Large intestine (tissue), 3 donors: Measurements from ENCODE around the gene TMPRSS12. TPM values are rescaled to one million over a fixed set of nuclear protein-coding genes. Genes with fewer than 3 reads are reported as not detected.
"Not testable (repeated sequence)": the region's sequence is repeated elsewhere in the genome, so short reads cannot be mapped to it uniquely, and the experiment has no call there.

Source experiments
- DNase-seq, 2 donors: peaks; one replicate each; pipeline versions ENCODE4 v3.0.0 to v3.0.0-alpha.2; 2013
- H3K27ac ChIP-seq: one replicate; pipeline ENCODE4 v1.5.1; 2013; ENCODE audit warnings: low read length
- H3K27me3 ChIP-seq: 2 replicates; pipeline ENCODE4 v1.6.1; 2013; ENCODE audit warnings: low read length; ENCODE audit not compliant: control insufficient read depth, insufficient read depth
- H3K36me3 ChIP-seq: 2 replicates; pipeline ENCODE4 v1.6.1; 2013; ENCODE audit warnings: low read length; ENCODE audit not compliant: control insufficient read depth, insufficient read depth
- H3K4me1 ChIP-seq: one replicate; pipeline ENCODE4 v1.6.1; 2013; ENCODE audit warnings: low read length; ENCODE audit not compliant: control insufficient read depth, insufficient read depth
- H3K4me3 ChIP-seq: one replicate; pipeline ENCODE4 v1.5.1; 2013; ENCODE audit warnings: low read length
- H3K9me3 ChIP-seq: one replicate; pipeline ENCODE4 v1.6.1; 2013; ENCODE audit warnings: mild to moderate bottlenecking, low read depth, low read length, moderate library complexity; ENCODE audit not compliant: control insufficient read depth
- WGBS: methylation state at CpG from one replicate; pipeline ENCODE4 v1.1.5; 2013; ENCODE audit warnings: low lambda C conversion rate; ENCODE audit not compliant: insufficient coverage; 5-methylcytosine and 5-hydroxymethylcytosine counted together
- polyA plus RNA-seq: library from polyadenylated mRNA; unstranded; fragments of 120-200 nt; gene quantifications from one replicate; pipeline ENCODE4 v1.2.1, GENCODE V29; 2013

TMPRSS12 gene
- polyA plus RNA-seq, 1 donor: 0.01 TPM

- H3K27ac ChIP-seq, H3K27me3 ChIP-seq, H3K36me3 ChIP-seq, H3K4me3 ChIP-seq, H3K4me1 ChIP-seq, DNase-seq: not testable (repeated sequence)
- peaks cover 17% of the 10 kb centered on the region for H3K9me3 ChIP-seq
- WGBS: 100% methylated on average over 1 of the region's 6 CpGs
Observed at GRCh38 chr12:50912361-50912760, 69.6 kb downstream of the TMPRSS12 start.

- Histone ChIP-seq H3K27me3 (no peaks in the 10 kb centered on the region), H3K4me1 (no peaks in the 10 kb centered on the region), H3K36me3 (no peaks in the 10 kb centered on the region), H3K9me3 (peaks cover 17% of the 10 kb centered on the region), H3K27ac (no peak overlapping the region), H3K4me3 (no peak overlapping the region)
- no CpG with 5 or more reads among the region's 2 CpGs for WGBS
- DNase-seq: no peak
Observed at GRCh38 chr12:50913224-50913623, 70.5 kb downstream of the TMPRSS12 start.

- Histone ChIP-seq H3K4me1 (no peaks in the 10 kb centered on the region), H3K36me3 (no peaks in the 10 kb centered on the region), H3K9me3 (peaks cover 17% of the 10 kb centered on the region), H3K4me3 (no peak overlapping the region), H3K27me3 (no peaks in the 10 kb centered on the region), H3K27ac (no peak overlapping the region)
- DNase-seq: no peak
- no CpG with 5 or more reads among the region's 6 CpGs for WGBS
Observed at GRCh38 chr12:50914872-50915484, 72.3 kb downstream of the TMPRSS12 start.

GRCh38 chr12:50916292-50916691, 73.6 kb downstream of the TMPRSS12 start:
- no peak overlapping the region for H3K4me3 ChIP-seq
- H3K27ac ChIP-seq: no peak overlapping the region
- no peaks in the 10 kb centered on the region for H3K4me1 ChIP-seq
- no peaks in the 10 kb centered on the region for H3K36me3 ChIP-seq
- H3K9me3 ChIP-seq: peaks cover 14% of the 10 kb centered on the region
- H3K27me3 ChIP-seq: no peaks in the 10 kb centered on the region
- no peak for DNase-seq
- WGBS: no CpG with 5 or more reads among the region's 3 CpGs

- Histone ChIP-seq H3K4me3 (no peak overlapping the region), H3K9me3 (peaks cover 9% of the 10 kb centered on the region), H3K27me3 (no peaks in the 10 kb centered on the region), H3K36me3 (no peaks in the 10 kb centered on the region), H3K27ac (no peak overlapping the region), H3K4me1 (peaks cover 9% of the 10 kb centered on the region)
- no CpG with 5 or more reads among the region's 5 CpGs for WGBS
- DNase-seq: no peak
Observed at GRCh38 chr12:50918584-50919316, 76.0 kb downstream of the TMPRSS12 start.

GRCh38 chr12:50922820-50923219, 80.1 kb downstream of the TMPRSS12 start:
- peaks cover 19% of the 10 kb centered on the region for H3K4me1 ChIP-seq
- no peaks in the 10 kb centered on the region for H3K27me3 ChIP-seq
- no peak overlapping the region for H3K4me3 ChIP-seq
- no peaks in the 10 kb centered on the region for H3K9me3 ChIP-seq
- DNase-seq: no peak
- no peak overlapping the region for H3K27ac ChIP-seq
- no peaks in the 10 kb centered on the region for H3K36me3 ChIP-seq
- WGBS: no CpG with 5 or more reads among the region's 3 CpGs

GRCh38 chr12:50923361-50924130, 80.8 kb downstream of the TMPRSS12 start:
- no peak for DNase-seq
- WGBS: no CpG with 5 or more reads among the region's 8 CpGs
- no peaks in the 10 kb centered on the region for H3K9me3 ChIP-seq
- H3K27me3 ChIP-seq: no peaks in the 10 kb centered on the region
- H3K4me3 ChIP-seq: no peak overlapping the region
- peak overlapping the region; percentile 63 for H3K27ac ChIP-seq
- peaks cover 19% of the 10 kb centered on the region for H3K4me1 ChIP-seq
- no peaks in the 10 kb centered on the region for H3K36me3 ChIP-seq

GRCh38 chr12:50924131-50924438, 81.4 kb downstream of the TMPRSS12 start:
- WGBS: 0% methylated on average over 1 of the region's 4 CpGs
- H3K4me1 ChIP-seq: peaks cover 19% of the 10 kb centered on the region
- H3K27ac ChIP-seq: peak overlapping the region; percentile 63
- H3K27me3 ChIP-seq: no peaks in the 10 kb centered on the region
- no peaks in the 10 kb centered on the region for H3K36me3 ChIP-seq
- H3K4me3 ChIP-seq: peak overlapping the region; percentile 48
- H3K9me3 ChIP-seq: no peaks in the 10 kb centered on the region
- no peak for DNase-seq

GRCh38 chr12:50924439-50925341, 82.0 kb downstream of the TMPRSS12 start:
- Histone ChIP-seq H3K4me3 (peak overlapping the region; percentile 48), H3K36me3 (no peaks in the 10 kb centered on the region), H3K4me1 (peaks cover 19% of the 10 kb centered on the region), H3K27ac (peak overlapping the region; percentile 63), H3K27me3 (no peaks in the 10 kb centered on the region), H3K9me3 (no peaks in the 10 kb centered on the region)
- peak; percentile 62 to 84 for DNase-seq
- WGBS: no CpG with 5 or more reads among the region's 13 CpGs

GRCh38 chr12:50925342-50925651, 82.6 kb downstream of the TMPRSS12 start:
- Histone ChIP-seq H3K4me1 (peaks cover 19% of the 10 kb centered on the region), H3K27ac (peak overlapping the region; percentile 63), H3K36me3 (no peaks in the 10 kb centered on the region), H3K4me3 (peak overlapping the region; percentile 48), H3K9me3 (no peaks in the 10 kb centered on the region), H3K27me3 (no peaks in the 10 kb centered on the region)
- peak in 1 of 2 donors; percentile 43 for DNase-seq
- no CpG with 5 or more reads among the region's 7 CpGs for WGBS
